Thyroid gland (tissue), 4 donors: ENCODE measurements around the gene C19orf12.

Experiments used
- POLR2A ChIP-seq, 2 donors: fragments of 450-650 bp; IDR thresholded peaks; one replicate each; pipeline ENCODE4 v1.6.1; 2017; ENCODE audit warnings: antibody characterized with exemption in 2 of 2, mild to moderate bottlenecking in 2 of 2, moderate library complexity in 1 of 2
- TF ChIP-seq, protein P1 (sequence below), 6 experiments: fragments of 200-600 bp in 3 of 6; fragments of 450-650 bp in 3 of 6; sonication (generic) in 3 of 6; IDR thresholded peaks; one replicate each; pipeline ENCODE4 v1.5.1; 2016 to 2019; ENCODE audit warnings: antibody characterized with exemption in 6 of 6, mild to moderate bottlenecking in 2 of 6, inconsistent platforms in 1 of 6, moderate library complexity in 1 of 6

- TF ChIP-seq, protein P1, sequence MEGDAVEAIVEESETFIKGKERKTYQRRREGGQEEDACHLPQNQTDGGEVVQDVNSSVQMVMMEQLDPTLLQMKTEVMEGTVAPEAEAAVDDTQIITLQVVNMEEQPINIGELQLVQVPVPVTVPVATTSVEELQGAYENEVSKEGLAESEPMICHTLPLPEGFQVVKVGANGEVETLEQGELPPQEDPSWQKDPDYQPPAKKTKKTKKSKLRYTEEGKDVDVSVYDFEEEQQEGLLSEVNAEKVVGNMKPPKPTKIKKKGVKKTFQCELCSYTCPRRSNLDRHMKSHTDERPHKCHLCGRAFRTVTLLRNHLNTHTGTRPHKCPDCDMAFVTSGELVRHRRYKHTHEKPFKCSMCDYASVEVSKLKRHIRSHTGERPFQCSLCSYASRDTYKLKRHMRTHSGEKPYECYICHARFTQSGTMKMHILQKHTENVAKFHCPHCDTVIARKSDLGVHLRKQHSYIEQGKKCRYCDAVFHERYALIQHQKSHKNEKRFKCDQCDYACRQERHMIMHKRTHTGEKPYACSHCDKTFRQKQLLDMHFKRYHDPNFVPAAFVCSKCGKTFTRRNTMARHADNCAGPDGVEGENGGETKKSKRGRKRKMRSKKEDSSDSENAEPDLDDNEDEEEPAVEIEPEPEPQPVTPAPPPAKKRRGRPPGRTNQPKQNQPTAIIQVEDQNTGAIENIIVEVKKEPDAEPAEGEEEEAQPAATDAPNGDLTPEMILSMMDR (IDR thresholded peaks at IDR 0.05) = no peak
- TF ChIP-seq POLR2A (IDR thresholded peaks at IDR 0.05) = no peak
Measured at GRCh38 chr19:29704562-29705558, 10.2 kb downstream of the C19orf12 start.
